NCI-H2227 treated with DMSO at 0.1 percent for 48 hours (cell line): ENCODE data around the gene C6orf141.
"Not testable (repeated sequence)": the region's sequence is repeated elsewhere in the genome, so short reads cannot be mapped to it uniquely, and the experiment has no call there.

Experiments
- DNase-seq: peaks from one replicate; lab custom pipeline; 2025; lab: John Stamatoyannopoulos, UW

C6orf141 gene

GRCh38 chr6:49576618-49577017 lies 26.1 kb downstream of the C6orf141 start:
- DNase-seq, result no peak

DNA sequence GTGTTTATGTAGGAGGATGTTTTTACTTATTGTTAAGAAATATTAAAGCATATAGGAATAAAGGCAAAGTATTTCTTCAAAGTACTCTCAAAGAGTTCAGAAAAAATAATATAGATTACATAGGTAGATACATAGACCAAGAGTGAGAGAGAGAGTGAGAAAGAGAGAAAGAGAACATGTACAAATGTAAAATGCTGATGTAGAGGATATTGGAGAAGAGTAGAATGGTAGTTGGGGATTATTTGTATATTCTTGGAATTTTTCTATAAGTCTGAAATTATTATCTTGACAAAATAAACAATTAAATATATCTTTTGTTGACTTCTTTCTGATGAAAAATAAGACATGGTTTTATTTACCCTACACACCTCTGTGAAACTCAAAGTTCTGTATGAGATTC lies 29.2 kb downstream of the C6orf141 start:
- DNase-seq, result no peak

DNA sequence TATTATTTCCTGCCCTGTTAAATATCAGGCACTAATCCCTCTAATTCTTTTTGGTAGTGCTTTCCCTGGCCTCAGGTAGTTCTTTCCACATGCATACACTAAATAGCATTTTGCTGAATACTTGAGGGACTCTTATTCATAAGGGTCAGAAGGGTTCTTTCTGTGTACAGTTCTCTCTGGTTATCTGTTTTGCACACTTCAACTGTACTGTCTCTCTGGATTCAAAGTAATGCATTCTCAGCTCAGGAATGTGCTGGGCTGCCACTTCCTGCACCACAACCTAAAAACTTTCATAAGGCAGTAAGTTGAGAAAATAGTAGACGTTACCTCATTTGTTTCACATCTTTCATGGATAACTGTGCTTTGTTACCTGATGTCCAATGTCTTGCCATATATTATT lies 32.1 kb downstream of the C6orf141 start:
- no peak for DNase-seq

GRCh38 chr6:49587262-49587661 lies 36.8 kb downstream of the C6orf141 start:
- DNase-seq, result not testable (repeated sequence)
